ENCODE data around the gene SLC35G6.

The SLC35G6 gene

DNA sequence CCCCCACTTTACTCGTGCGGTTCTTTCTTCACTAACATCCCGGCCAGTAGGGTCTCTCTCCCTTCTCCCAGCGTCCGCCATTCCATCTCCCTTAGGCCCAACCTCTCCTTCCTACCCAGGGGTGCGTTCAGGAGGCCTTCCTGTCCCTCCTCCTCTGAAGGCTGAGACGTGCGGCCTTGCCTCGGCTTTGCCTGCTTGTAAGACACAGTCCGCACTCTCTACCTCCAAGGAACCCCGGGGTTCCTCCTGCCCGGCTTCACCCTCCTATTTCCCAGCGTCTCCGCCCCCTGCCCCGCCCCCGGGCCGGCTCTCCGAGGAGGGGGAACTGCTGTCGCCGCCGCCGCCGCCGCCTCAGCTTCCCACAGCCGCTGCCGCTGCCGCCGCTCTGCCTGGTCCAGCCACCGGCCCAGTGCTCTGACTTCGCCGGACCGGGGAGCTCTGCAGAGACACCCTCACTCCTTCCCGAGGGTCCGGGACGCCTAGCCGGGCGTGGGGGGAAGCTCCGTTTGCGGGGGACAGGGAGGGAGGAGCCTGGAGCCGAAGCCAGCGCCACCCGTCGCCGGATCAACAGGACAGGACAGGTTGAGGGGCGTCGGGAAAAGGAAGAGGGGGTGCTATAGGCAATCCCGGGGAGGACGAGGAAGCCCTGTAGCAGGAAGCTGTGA lies 43.2 kb upstream of the SLC35G6 start:
- TF ChIP-seq, protein P1, sequence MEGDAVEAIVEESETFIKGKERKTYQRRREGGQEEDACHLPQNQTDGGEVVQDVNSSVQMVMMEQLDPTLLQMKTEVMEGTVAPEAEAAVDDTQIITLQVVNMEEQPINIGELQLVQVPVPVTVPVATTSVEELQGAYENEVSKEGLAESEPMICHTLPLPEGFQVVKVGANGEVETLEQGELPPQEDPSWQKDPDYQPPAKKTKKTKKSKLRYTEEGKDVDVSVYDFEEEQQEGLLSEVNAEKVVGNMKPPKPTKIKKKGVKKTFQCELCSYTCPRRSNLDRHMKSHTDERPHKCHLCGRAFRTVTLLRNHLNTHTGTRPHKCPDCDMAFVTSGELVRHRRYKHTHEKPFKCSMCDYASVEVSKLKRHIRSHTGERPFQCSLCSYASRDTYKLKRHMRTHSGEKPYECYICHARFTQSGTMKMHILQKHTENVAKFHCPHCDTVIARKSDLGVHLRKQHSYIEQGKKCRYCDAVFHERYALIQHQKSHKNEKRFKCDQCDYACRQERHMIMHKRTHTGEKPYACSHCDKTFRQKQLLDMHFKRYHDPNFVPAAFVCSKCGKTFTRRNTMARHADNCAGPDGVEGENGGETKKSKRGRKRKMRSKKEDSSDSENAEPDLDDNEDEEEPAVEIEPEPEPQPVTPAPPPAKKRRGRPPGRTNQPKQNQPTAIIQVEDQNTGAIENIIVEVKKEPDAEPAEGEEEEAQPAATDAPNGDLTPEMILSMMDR (IDR thresholded peaks at IDR 0.05; ENCODE audit: unreplicated experiment in 3 of 3): no peak
- Mint-ChIP-seq H3K36me3 (ENCODE audit: low read depth) (no peaks in the 10 kb centered on the region), H3K27ac (peak overlapping the region; percentile 89 to 97 (median 90)), H3K4me1 (peaks cover 51% of the 10 kb centered on the region), H3K4me3 (peak overlapping the region; percentile 87 to 92 (median 91)), H3K9me3 (no peaks in the 10 kb centered on the region), H3K27me3 (ENCODE audit: low read depth) (peaks cover 22% of the 10 kb centered on the region)

GRCh38 chr17:7438656-7439460 lies 42.4 kb upstream of the SLC35G6 start:
- Mint-ChIP-seq H3K4me1 (peaks cover 59% of the 10 kb centered on the region), H3K27me3 (ENCODE audit: low read depth) (peaks cover 22% of the 10 kb centered on the region), H3K36me3 (ENCODE audit: low read depth) (no peaks in the 10 kb centered on the region), H3K9me3 (no peaks in the 10 kb centered on the region), H3K4me3 (peak overlapping the region; percentile 87 to 92 (median 91)), H3K27ac (peak overlapping the region; percentile 82 to 90 (median 84))
- TF ChIP-seq, protein P1 (IDR thresholded peaks at IDR 0.05; ENCODE audit: unreplicated experiment in 3 of 3): no peak

- H3K36me3 Mint-ChIP-seq (ENCODE audit: low read depth): no peaks in the 10 kb centered on the region
- peak within 1 kb of the TSS; percentile 97 to 99 (median 98) for H3K4me3 Mint-ChIP-seq
- peak within 1 kb of the TSS; percentile 97 to 99 (median 99) for H3K27ac Mint-ChIP-seq
- H3K27me3 Mint-ChIP-seq (ENCODE audit: low read depth): peaks cover 22% of the 10 kb centered on the region
- TF ChIP-seq, protein P1 (IDR thresholded peaks at IDR 0.05; ENCODE audit: unreplicated experiment in 3 of 3): no peak
- H3K4me1 Mint-ChIP-seq: peaks cover 66% of the 10 kb centered on the region
- no peaks in the 10 kb centered on the region for H3K9me3 Mint-ChIP-seq
These were observed 41.7 kb upstream of the SLC35G6 start, which contains the start of gene FGF11 for GRCh38 chr17:7439462-7440112. TSS of gene FGF11 (plus strand) at chr17:7439512. CDS start at chr17:7439621, 109 bp downstream.

DNA sequence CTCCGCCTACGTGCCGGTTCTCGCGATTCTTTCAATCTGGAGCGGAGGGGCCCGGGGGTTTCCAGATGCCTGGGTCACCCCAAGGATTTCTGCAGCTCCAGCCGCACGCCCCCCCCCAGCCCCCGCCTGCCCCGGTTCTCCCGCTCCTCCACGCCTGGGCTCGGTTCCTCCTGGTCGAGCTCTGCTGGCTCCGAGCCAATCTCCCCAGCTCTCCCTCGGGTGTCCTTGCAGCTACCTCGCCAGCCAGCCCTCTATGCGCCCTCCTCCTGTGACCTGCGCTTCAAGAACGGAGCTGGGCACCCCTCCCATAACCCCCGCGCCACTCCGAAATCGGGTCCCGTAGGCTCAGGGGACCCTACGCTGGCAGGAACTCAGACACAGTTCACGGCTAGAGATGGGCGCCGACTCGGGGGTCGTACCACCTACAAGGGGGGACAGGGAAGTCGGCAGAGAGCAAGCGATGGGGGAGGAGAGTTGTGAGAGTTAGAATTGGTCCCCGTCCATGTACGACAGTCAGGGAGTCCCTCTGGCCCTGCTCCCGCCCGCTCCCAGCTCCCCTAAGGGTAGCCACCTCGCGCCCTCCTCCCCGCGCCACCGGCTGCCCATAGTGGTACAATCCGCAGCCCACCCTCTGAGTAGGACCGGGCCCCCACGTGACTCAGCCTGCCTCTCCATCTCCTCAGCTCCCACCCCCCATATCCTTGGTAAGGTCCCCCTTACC lies 41.0 kb upstream of the SLC35G6 start:
- no peaks in the 10 kb centered on the region for H3K9me3 Mint-ChIP-seq
- H3K27ac Mint-ChIP-seq: peak overlapping the region; percentile 97 to 99 (median 99)
- H3K4me1 Mint-ChIP-seq: peaks cover 65% of the 10 kb centered on the region
- no peaks in the 10 kb centered on the region for H3K36me3 Mint-ChIP-seq (ENCODE audit: low read depth)
- H3K4me3 Mint-ChIP-seq: peak overlapping the region; percentile 97 to 99 (median 98)
- H3K27me3 Mint-ChIP-seq (ENCODE audit: low read depth): peaks cover 19% of the 10 kb centered on the region
- TF ChIP-seq, protein P1 (IDR thresholded peaks at IDR 0.05; ENCODE audit: unreplicated experiment in 3 of 3): no peak

GRCh38 chr17:7440834-7441195 lies 40.4 kb upstream of the SLC35G6 start:
- TF ChIP-seq, protein P1 (IDR thresholded peaks at IDR 0.05; ENCODE audit: unreplicated experiment in 3 of 3): peak in 2 of 3 experiments; percentile 22 to 26
- peak overlapping the region; percentile 97 to 99 (median 99) for H3K27ac Mint-ChIP-seq

More at GRCh38 chr17:7440834-7441195, 40.4 kb upstream of the SLC35G6 start:
- peak overlapping the region; percentile 97 to 99 (median 98) for H3K4me3 Mint-ChIP-seq
- H3K27me3 Mint-ChIP-seq (ENCODE audit: low read depth): peaks cover 20% of the 10 kb centered on the region
- no peaks in the 10 kb centered on the region for H3K36me3 Mint-ChIP-seq (ENCODE audit: low read depth)
- H3K9me3 Mint-ChIP-seq: no peaks in the 10 kb centered on the region
- peaks cover 67% of the 10 kb centered on the region for H3K4me1 Mint-ChIP-seq

Measured in nephron (organoid).